NCI-H446 treated with DMSO at 0.1 percent for 48 hours (cell line): ENCODE data around the gene CYSRT1.

ENCODE experiments used
- DNase-seq: peaks from one replicate; lab custom pipeline; 2025; lab: John Stamatoyannopoulos, UW

CYSRT1 gene

GRCh38 chr9:137224830-137225694 lies at the start of gene CYSRT1:
TSS of gene CYSRT1 (plus strand) at chr9:137225174. CDS start at chr9:137225622, 448 bp downstream.
- DNase-seq: no peak

DNA sequence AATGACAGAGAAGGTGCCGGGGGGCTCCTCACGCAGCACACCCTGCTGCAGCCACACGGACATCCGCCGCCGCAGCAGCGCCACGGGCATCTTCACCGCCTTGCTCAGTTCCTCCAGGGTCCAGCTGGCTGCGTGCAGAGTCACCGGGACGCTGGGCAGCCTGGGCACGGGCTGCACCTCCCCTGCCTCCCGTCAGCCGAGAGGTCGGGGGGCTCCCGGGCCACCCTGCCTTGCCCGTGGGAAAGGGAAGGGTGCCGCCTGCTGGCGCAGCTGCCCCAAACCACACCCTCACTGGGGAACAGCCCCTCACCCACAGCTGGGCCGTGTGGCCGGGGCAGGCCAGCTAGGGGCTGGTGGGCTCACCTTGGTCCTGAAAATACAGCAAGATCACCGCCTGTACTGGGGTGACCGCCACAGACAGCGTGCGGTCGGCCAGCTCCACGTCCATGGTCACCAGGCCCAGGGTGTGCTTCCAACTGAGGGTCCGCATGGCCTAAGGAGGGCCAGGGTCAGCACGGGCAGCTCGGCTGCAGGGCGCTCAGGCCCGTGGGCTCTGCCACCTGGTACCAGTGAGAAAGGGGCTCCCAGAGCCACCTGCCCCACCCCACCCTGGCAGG lies 49.5 kb upstream of the CYSRT1 start:
- DNase-seq: no peak

DNA sequence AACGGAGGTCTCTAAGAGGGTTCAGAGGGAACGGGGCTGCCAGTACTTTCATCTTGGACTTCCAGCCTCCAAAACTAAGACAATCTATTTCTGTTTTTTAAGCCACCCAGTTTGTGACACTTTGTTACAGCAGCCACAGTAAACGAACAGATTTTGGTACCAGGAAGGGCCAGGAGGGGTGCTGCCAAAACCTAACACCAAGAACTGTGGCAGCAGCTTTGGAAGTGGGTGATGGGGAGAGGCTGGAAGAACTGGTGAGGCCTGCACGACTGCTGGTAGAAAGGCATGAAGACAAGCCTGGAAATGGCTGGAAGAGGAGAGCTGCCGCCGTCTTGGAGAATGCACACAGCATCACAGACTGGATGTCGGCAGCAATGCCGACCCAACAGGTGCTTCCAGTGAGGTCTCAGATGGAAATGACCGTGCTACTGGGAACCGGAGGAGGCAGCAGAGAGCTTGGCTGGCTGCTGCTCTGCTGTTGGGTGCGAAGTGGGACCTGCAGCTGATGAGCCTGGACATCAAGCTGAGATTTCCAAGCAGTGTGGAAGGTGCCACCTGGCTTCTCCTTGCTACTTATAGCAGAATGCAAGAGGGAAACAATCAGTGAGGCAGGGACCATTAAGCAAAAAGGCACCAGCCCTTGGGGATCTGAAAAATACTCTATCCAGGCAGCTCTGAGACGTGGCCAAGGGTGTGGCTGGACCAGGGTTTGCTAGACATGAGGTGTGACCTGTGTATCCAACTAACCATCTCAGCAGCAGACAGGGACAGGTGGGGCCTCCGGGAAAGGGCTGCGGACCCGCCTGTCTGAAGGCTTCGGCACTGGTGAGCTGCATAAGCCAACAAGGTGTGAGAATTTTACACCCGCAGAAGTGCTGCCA lies 48.4 kb upstream of the CYSRT1 start:
- DNase-seq: no peak

DNA sequence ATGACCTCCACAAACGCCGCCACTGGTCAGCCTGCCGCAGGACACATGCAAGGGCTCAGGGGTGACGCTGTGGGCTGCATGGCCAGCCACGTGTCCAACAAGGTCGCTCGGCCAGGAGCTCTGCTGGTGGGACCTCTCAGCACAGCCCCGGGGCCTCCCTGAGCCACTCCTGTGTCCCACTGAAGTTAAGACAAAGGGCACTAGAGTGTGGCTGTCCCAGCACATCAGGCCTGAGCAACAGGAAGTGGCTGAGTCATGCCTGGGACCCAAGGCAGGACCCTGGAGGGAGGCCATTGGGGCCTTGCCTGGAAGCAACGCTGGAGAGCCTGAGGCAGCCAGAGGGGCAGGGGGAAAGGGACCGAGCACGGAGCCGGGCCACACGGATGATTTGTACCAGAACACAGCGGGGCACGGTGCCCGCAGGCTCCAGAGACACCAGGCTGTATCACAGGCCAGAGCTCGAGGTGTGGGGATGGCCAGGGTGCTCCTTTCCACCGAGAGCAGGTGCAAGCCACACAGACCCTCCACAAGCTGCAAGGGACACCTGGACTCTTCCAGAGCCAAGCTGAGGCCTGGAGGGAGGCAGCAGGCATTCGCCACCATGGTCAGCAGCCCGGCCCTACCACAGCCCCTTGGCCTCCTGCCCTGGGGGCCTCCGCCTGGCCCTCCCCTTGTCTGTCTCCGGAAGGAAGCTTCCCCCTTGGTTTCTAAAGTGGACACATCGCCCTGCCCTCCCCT lies 46.6 kb upstream of the CYSRT1 start:
- no peak for DNase-seq

DNA sequence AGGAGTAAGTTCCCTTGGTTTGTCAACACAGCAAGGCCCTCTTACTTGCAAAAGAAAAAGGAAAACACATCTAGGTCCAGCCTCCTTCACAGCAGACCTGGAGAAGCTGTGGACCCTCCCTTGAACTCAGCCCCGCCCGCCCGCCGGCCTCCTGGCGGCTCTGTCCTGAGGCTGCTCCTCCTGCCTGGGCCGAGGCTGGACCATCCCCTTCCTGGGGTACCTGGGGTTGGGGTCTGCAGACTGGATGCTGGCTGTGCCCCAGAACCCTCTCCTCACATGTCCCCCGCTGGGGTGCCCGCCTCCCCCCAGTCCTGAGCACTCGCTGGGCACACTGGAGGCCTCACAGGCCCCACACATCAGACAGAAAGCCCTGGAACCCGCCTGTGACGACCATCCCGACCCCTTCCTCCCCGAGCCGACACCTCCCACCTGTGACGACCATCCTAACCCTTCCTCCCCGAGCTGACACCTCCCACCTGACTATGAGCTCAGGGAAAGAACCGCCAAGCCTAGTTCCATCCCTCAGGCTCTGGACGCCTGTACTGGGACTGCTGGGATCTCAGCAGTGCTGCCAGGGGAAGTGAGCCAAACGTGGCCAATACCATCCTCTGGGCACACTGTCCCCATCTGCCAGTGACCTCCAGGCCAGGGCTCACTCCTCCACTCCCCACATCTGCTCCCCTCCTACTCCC lies 45.9 kb upstream of the CYSRT1 start:
- DNase-seq: no peak

DNA sequence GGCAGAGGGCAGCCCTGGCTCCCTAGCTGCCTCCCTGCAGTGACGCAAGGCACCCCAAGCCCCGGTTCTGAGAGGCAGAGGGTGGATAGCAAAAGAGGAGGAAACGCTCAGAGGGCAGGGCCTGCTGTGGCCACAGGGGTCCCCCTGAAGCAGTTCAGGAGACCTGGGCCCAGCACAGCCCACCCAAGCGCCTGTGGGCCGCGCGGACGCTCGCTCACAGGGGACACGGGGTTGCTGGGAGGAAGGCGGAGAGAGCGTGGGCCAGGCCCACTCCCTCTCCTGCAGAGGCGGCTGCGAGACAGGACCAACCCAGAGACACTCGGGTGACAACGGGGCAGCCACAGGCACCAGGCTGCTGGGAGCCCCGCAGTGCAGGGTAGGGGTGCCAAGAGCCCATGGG lies 45.2 kb upstream of the CYSRT1 start:
- no peak for DNase-seq

GRCh38 chr9:137180491-137180890 lies 44.5 kb upstream of the CYSRT1 start:
- DNase-seq: no peak

DNA sequence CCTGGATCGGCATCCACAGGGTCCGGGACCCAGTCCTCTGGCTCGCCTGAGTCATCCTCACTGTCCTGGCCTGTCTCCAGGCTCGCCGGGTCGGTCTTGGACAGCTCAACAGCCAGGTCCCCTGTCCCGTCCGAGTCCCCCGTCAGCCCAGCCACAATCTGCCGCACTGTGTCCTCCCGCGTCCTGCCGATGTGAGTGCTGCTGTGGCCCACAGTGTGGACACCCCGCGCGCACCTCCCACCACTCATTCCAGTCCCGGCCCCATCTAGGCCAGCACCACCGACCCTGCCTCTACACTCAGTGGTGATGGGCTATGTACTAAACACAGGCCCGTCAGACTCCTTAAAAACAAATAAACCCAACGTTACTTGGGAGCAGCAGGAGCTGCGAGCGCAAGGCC lies 43.3 kb upstream of the CYSRT1 start:
- no peak for DNase-seq

GRCh38 chr9:137182836-137183235 lies 42.1 kb upstream of the CYSRT1 start:
- DNase-seq: no peak

GRCh38 chr9:137183980-137184595 lies 40.9 kb upstream of the CYSRT1 start:
- DNase-seq: no peak

DNA sequence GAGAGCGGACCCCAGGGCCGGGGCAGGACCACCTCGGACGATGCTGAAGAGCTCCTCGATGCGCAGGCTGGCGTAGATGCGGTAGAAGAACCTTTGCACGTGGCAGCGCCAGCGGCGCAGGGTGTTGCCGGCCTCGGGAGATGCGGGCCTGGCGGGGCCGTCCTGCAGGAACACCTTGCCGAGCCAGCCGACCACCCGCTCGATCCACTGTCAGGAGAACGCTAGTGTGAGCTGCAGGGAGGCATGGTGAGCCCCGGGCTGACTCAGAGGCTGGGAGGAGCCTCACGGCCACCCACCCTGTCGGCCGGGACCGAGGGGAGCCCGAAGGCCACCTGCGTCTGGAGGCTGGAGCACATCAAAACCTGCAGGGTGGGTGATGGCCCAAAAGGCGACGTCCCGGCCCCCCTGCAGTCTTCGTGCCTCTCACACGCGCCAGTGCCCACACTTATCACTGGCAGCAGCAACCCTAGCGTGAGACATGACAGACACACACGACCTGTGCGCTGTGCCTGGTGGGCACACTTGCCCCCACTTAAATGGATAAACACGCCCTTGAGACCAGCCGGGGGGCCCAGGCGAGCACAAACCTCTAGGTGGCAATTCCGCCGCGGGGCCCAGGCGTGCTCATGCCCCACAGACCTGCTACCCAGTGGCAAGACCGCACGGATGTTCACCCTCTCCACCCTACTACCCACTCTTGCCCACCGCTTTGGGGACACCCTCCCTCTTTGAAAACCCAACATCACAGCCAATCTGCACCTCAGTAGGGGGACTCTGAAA lies 39.9 kb upstream of the CYSRT1 start:
- DNase-seq: no peak

GRCh38 chr9:137185921-137186320 lies 39.1 kb upstream of the CYSRT1 start:
- no peak for DNase-seq

DNA sequence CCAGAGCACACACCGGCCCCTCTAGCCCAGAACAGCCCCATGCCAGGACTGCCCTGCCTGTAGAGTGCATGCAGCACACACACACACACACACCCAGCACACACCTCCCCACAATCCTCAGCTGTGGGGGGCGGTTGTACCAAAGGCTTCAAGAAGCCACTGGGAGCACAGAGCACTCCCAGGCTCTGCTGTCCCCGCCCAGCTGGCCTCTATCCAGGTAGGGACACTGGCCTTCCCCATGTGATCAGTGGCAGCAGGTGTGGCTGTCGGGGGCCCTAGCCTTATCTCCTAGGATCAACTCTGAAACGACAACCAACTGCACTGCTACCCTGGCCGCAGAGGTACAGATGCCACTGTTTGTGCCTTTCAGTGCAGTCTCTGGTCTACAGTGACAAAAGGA lies 38.6 kb upstream of the CYSRT1 start:
- DNase-seq: no peak

GRCh38 chr9:137187386-137187785 lies 37.6 kb upstream of the CYSRT1 start:
- DNase-seq: no peak

- DNase-seq: no peak
Measured at GRCh38 chr9:137188086-137188489, 36.9 kb upstream of the CYSRT1 start.

GRCh38 chr9:137188490-137189296 lies 36.3 kb upstream of the CYSRT1 start, which contains the start of the genes ANAPC2 and SSNA1:
TSS of gene ANAPC2 (minus strand) at chr9:137188560. CDS start at chr9:137188532, 28 bp downstream.
TSS of gene SSNA1 (plus strand) at chr9:137188676. CDS start at chr9:137188727, 51 bp downstream.
- peak; percentile 36 for DNase-seq

DNA sequence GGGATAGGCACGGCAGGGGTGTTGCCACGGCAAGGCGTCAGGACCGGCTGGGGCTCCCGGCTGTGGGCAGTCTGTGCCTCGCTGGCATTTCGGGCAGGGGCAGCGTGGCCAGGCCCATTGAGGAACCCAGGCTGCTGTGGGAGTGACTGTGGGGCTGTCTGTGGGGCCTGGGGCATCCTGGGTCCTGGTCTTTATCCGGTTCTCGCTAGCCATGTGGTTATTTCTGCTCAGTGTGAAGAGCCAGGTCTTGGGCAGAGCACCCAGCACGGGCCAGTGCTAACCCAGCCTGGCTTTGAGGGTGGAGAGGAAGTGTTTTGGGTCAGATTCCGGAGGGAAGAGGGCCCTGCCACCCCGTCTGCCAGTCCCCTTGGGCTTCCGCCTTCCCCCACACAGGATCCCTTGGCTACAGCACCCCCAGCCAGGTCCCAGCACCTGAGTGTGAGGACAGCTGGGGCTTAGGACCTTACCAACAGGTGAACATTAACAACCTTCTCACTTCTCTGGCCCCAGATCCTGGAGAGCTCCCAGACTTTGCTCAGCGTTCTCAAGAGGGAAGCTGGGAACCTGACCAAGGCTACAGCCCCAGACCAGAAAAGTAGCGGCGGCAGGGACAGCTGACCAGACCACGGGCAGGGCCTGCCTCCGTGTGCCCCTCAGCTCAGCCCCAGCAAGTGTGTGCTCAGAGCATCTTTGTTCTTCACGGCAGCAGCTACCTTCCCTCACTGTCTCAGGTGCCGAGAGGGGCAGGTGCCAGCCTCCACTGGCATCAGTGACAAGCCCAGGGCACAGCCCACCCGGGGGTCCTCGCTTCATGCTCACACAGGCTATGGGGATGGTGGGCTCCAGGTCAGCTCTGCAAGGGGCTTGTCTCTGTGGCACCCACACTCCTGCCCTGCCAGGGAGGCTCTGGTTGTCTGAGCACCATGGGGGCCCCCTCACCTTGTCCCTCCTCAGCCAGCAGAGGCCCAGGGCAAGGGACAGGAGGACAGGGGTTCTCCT lies 35.4 kb upstream of the CYSRT1 start:
- no peak for DNase-seq
